ENCODE data around the gene PAIP2. TPM values are rescaled to one million over a fixed set of nuclear protein-coding genes. Genes with fewer than 3 reads are reported as not detected.

Gene PAIP2
- total RNA-seq, 1 experiment from 2014 or later = 95.0 TPM

GRCh38 chr5:139415869-139416268, 74.2 kb downstream of the PAIP2 start:
- ChIA-PET CTCF (no interaction called here), POLR2A (ENCODE audit: low non-redundant PET) (interaction anchor here (0.6 kb wide), 1 partner anchor 890 kb away, joined by 4 read pairs; no protein-coding TSS in a partner anchor)
- TF ChIP-seq CTCF (conservative IDR thresholded peaks at IDR 0.05; ENCODE audit: low read depth, low read length) (no peak), EZH2 (IDR thresholded peaks at IDR 0.05; ENCODE audit: borderline replicate concordance, low read depth, low read length, poor library complexity, severe bottlenecking) (no peak)

GRCh38 chr5:139416651-139417050, 75.0 kb downstream of the PAIP2 start:
- no peaks in the 10 kb centered on the region for H3K36me3 ChIP-seq (ENCODE audit: insufficient read depth, low read length, poor library complexity, severe bottlenecking)
- ChIA-PET POLR2A (ENCODE audit: low non-redundant PET) (no interaction called here), CTCF (no interaction called here)
- no peak for DNase-seq (ENCODE audit: low spot score)
- intact Hi-C loops (cut with micrococcal nuclease; ENCODE audit: unreplicated experiment) = no loop called here
- TF ChIP-seq EZH2 (IDR thresholded peaks at IDR 0.05; ENCODE audit: borderline replicate concordance, low read depth, low read length, poor library complexity, severe bottlenecking) (no peak), CTCF (conservative IDR thresholded peaks at IDR 0.05; ENCODE audit: low read depth, low read length) (no peak)
- H3K4me3 ChIP-seq (ENCODE audit: low read depth, low read length, poor library complexity, severe bottlenecking) = no peak overlapping the region
- no peaks in the 10 kb centered on the region for H3K27me3 ChIP-seq (replicated peaks; ENCODE audit: insufficient read depth, low read depth, low read length, poor library complexity)
- no TSS peak for BruUV-seq (replicated peaks)
- no peaks in the 10 kb centered on the region for H3K9me3 ChIP-seq (ENCODE audit: low read depth, low read length, poor library complexity, severe bottlenecking)
- no peak overlapping the region for H3K27ac ChIP-seq (ENCODE audit: low read depth, low read length, poor library complexity, severe bottlenecking)
- no peaks in the 10 kb centered on the region for H3K4me1 ChIP-seq (ENCODE audit: insufficient read depth, low read length, poor library complexity, severe bottlenecking)

More at GRCh38 chr5:139415869-139416268, 74.2 kb downstream of the PAIP2 start:
- Histone ChIP-seq H3K9me3 (ENCODE audit: low read depth, low read length, poor library complexity, severe bottlenecking) (no peaks in the 10 kb centered on the region), H3K4me1 (ENCODE audit: insufficient read depth, low read length, poor library complexity, severe bottlenecking) (no peaks in the 10 kb centered on the region), H3K4me3 (ENCODE audit: low read depth, low read length, poor library complexity, severe bottlenecking) (no peak overlapping the region), H3K27me3 (replicated peaks; ENCODE audit: insufficient read depth, low read depth, low read length, poor library complexity) (no peaks in the 10 kb centered on the region), H3K36me3 (ENCODE audit: insufficient read depth, low read length, poor library complexity, severe bottlenecking) (no peaks in the 10 kb centered on the region), H3K27ac (ENCODE audit: low read depth, low read length, poor library complexity, severe bottlenecking) (no peak overlapping the region)
- no peak for DNase-seq (ENCODE audit: low spot score)
- BruUV-seq (replicated peaks) = no TSS peak
- intact Hi-C loops (cut with micrococcal nuclease; ENCODE audit: unreplicated experiment) = no loop called here

- DNase-seq (ENCODE audit: low spot score) = no peak
- H3K4me1 ChIP-seq (ENCODE audit: insufficient read depth, low read length, poor library complexity, severe bottlenecking) = no peaks in the 10 kb centered on the region
- no peaks in the 10 kb centered on the region for H3K9me3 ChIP-seq (ENCODE audit: low read depth, low read length, poor library complexity, severe bottlenecking)
- no peaks in the 10 kb centered on the region for H3K36me3 ChIP-seq (ENCODE audit: insufficient read depth, low read length, poor library complexity, severe bottlenecking)
- H3K27ac ChIP-seq (ENCODE audit: low read depth, low read length, poor library complexity, severe bottlenecking) = no peak overlapping the region
- BruUV-seq (replicated peaks) = no TSS peak
- CTCF ChIA-PET = no interaction called here
- H3K27me3 ChIP-seq (replicated peaks; ENCODE audit: insufficient read depth, low read depth, low read length, poor library complexity) = no peaks in the 10 kb centered on the region
- no peak overlapping the region for H3K4me3 ChIP-seq (ENCODE audit: low read depth, low read length, poor library complexity, severe bottlenecking)
- POLR2A ChIA-PET (ENCODE audit: low non-redundant PET) = no interaction called here
- intact Hi-C loops (cut with micrococcal nuclease; ENCODE audit: unreplicated experiment) = no loop called here
- no peak for TF ChIP-seq EZH2 (IDR thresholded peaks at IDR 0.05; ENCODE audit: borderline replicate concordance, low read depth, low read length, poor library complexity, severe bottlenecking)
- TF ChIP-seq CTCF (conservative IDR thresholded peaks at IDR 0.05; ENCODE audit: low read depth, low read length) = no peak
These were observed 75.6 kb downstream of the PAIP2 start for GRCh38 chr5:139417214-139417613.

All from A673 (cell line).